KMS-11 (cell line): ENCODE results near the gene KLHL29.

Source experiments
- H2AFZ ChIP-seq: fragments of 200-600 bp; sonication (generic); 2 replicates; pipeline ENCODE4 v1.6.1; 2016; ENCODE audit warnings: antibody characterized with exemption, mixed run types, low read depth
- H3K27ac ChIP-seq: fragments of 200-600 bp; sonication (generic); 2 replicates; pipeline ENCODE4 v1.6.1; 2016; ENCODE audit warnings: mild to moderate bottlenecking, mixed run types
- H3K27me3 ChIP-seq: fragments of 200-600 bp; sonication (generic); 2 replicates; pipeline ENCODE4 v1.6.1; 2017; ENCODE audit warnings: mild to moderate bottlenecking, low read depth, mixed run types, moderate library complexity; ENCODE audit not compliant: insufficient read depth
- H3K36me3 ChIP-seq: fragments of 200-600 bp; sonication (generic); 2 replicates; pipeline ENCODE4 v1.6.1; 2017; ENCODE audit warnings: mild to moderate bottlenecking, mixed run types; ENCODE audit not compliant: insufficient read depth
- H3K4me1 ChIP-seq: fragments of 200-600 bp; sonication (generic); 2 replicates; pipeline ENCODE4 v1.6.1; 2016; ENCODE audit warnings: mild to moderate bottlenecking, low read depth, mixed run types; ENCODE audit not compliant: poor library complexity, severe bottlenecking
- H3K4me2 ChIP-seq: fragments of 200-600 bp; sonication (generic); 2 replicates; pipeline ENCODE4 v1.7.0; 2016; ENCODE audit warnings: mild to moderate bottlenecking, mixed run types
- H3K4me3 ChIP-seq: fragments of 200-600 bp; sonication (generic); IDR thresholded peaks from 2 replicates; pipeline ENCODE4 v1.6.1; 2017; ENCODE audit warnings: low read depth, low read length, mixed read lengths; ENCODE audit not compliant: insufficient read depth
- H3K79me2 ChIP-seq: fragments of 200-600 bp; sonication (generic); 2 replicates; pipeline ENCODE4 v1.6.1; 2016; ENCODE audit warnings: low read depth, mixed run types; ENCODE audit not compliant: insufficient read depth
- H3K9ac ChIP-seq: fragments of 200-600 bp; sonication (generic); 2 replicates; pipeline ENCODE4 v1.6.1; 2016; ENCODE audit warnings: mild to moderate bottlenecking, mixed run types
- H4K20me1 ChIP-seq: fragments of 200-600 bp; sonication (generic); 2 replicates; pipeline ENCODE4 v1.6.1; 2016; ENCODE audit warnings: mild to moderate bottlenecking, mixed run types; ENCODE audit not compliant: insufficient read depth
- CTCF ChIP-seq: fragments of 200-600 bp; sonication (generic); conservative IDR thresholded peaks from 2 replicates; pipeline ENCODE4 v1.6.1; 2017; ENCODE audit warnings: low read depth, mild to moderate bottlenecking, antibody characterized with exemption, low read length, moderate library complexity, mixed read lengths

Gene KLHL29

DNA sequence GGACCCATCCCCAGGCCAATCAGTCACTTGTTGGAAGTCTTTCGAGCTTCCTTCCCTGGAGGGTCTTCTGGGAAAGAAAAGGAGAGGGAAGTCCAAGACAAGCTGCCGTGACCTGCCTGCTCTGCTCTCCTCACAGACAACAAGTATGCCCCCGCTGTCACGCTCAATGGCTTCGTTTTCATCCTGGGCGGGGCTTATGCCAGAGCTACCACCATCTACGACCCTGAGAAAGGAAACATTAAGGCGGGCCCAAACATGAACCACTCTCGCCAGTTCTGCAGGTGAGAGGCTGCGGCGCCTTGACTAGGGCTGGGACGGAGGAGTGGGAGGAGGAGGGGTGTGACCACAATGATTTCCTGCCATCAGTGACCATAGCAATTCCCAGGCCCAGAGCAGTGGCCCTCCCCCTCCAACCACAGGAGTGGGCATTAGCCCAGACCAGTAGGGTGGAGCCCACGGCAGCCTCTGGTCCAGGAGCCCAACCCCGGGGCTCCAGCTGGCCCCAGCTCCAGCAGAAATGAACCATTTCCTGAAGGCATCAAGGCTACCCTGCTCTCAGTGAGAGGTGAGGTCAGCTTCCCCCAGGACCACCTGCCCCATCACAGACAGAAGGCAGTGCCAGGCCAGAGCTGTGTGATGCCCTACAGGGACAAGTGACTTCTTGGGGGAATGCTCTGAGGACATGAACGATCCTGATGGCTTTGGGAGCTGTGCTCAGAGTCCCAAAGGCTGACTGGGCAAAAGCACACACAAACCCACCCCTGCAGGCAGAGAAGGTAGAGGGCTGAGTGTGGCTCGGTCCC is 318.8 kb downstream of the KLHL29 start:
- no peaks in the 10 kb centered on the region for H3K4me1 ChIP-seq
- H3K36me3 ChIP-seq, result no peaks in the 10 kb centered on the region
- no peak overlapping the region for H2AFZ ChIP-seq
- H3K9ac ChIP-seq, result no peak overlapping the region
- no peak overlapping the region for H3K4me3 ChIP-seq
- no peak overlapping the region for H3K4me2 ChIP-seq
- H3K79me2 ChIP-seq, result no peaks in the 10 kb centered on the region
- H3K27ac ChIP-seq, result no peak overlapping the region
- H3K27me3 ChIP-seq, result no peaks in the 10 kb centered on the region
- no peaks in the 10 kb centered on the region for H4K20me1 ChIP-seq
- TF ChIP-seq CTCF, result no peak

GRCh38 chr2:23705771-23706612 is 321.0 kb downstream of the KLHL29 start:
- Histone ChIP-seq H4K20me1 (no peaks in the 10 kb centered on the region), H3K27me3 (no peaks in the 10 kb centered on the region), H3K36me3 (no peaks in the 10 kb centered on the region), H3K4me2 (no peak overlapping the region), H3K9ac (no peak overlapping the region), H3K4me3 (no peak overlapping the region), H3K4me1 (no peaks in the 10 kb centered on the region), H3K79me2 (no peaks in the 10 kb centered on the region), H3K27ac (no peak overlapping the region), H2AFZ (no peak overlapping the region)
- TF ChIP-seq CTCF, result no peak

DNA sequence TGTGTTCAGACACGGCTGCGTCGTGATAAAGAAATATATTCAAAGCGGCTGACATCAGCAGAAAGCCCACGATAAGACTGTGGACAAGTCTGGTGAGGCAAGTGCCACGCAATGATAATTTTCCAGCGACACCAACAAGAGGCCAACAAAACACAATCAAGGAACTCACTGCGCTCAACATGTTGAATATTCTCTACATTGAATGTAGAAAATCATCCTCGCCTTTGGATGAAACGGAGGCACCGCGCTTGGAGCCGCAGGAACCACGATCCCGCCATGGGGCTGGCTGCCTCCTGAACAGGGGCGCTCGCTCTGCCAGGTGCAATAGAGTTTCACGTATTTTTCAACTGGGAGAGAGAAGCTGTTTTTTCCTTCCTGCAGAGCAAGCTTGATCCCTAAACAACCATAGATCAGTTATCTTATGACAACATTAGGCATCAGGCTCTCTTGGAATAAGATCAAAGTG is 321.7 kb downstream of the KLHL29 start:
- no peaks in the 10 kb centered on the region for H3K27me3 ChIP-seq
- H3K4me2 ChIP-seq, result no peak overlapping the region
- no peaks in the 10 kb centered on the region for H3K36me3 ChIP-seq
- TF ChIP-seq CTCF, result no peak
- H3K79me2 ChIP-seq, result no peaks in the 10 kb centered on the region
- H4K20me1 ChIP-seq, result no peaks in the 10 kb centered on the region
- H3K4me1 ChIP-seq, result no peaks in the 10 kb centered on the region
- no peak overlapping the region for H3K4me3 ChIP-seq
- H3K27ac ChIP-seq, result no peak overlapping the region
- H2AFZ ChIP-seq, result no peak overlapping the region
- H3K9ac ChIP-seq, result no peak overlapping the region

DNA sequence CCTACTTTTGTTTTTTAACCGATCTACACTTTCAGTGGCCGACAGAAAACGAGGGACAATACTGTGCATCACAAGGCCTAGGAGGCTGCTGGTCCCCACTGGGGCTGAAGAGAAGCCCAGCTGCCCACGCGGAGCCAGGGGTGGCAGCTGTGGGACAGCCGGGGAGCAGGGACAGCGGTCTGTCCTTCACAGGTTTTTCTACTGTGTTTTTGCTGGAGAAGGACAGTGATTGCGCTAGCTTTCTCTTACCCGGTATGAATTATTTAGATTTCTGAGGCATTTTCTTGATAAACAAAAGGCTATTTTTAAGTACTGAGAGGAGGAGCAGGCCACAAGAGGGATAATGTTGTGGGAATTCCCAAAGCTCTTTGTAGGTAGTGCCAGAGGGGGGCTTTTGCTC is 322.1 kb downstream of the KLHL29 start:
- H3K4me2 ChIP-seq, result no peak overlapping the region
- H4K20me1 ChIP-seq, result no peaks in the 10 kb centered on the region
- H3K9ac ChIP-seq, result no peak overlapping the region
- no peaks in the 10 kb centered on the region for H3K27me3 ChIP-seq
- H3K36me3 ChIP-seq, result no peaks in the 10 kb centered on the region
- H3K4me1 ChIP-seq, result no peaks in the 10 kb centered on the region
- TF ChIP-seq CTCF, result no peak
- no peak overlapping the region for H2AFZ ChIP-seq
- H3K27ac ChIP-seq, result no peak overlapping the region
- no peak overlapping the region for H3K4me3 ChIP-seq
- H3K79me2 ChIP-seq, result no peaks in the 10 kb centered on the region
